ENCODE results near the gene ADSL.

ADSL gene

DNA sequence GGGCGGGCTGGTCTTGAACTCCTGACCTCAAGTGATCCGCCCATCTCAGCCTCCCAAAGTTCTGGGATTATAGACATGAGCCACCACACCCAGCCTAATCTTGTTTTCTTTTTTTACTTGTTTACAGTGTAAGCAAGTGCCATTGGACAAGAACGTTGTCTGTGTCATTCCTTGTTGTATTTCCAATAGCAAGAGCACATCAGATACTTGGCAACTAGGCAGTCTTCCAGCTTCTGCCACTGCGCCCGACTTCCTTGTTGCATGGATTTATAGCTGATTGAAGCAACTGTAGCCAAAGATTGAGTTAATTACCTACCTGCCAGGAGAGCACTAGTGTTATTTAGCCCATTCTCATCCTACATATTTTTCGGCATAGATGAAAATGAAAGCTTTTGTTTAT lies 21.0 kb downstream of the ADSL start:
- Histone ChIP-seq H3K9me3 (replicated peaks; ENCODE audit: insufficient read depth, low read length) (no peaks in the 10 kb centered on the region), H3K4me2 (ENCODE audit: low read depth, low read length) (no peak overlapping the region), H3K79me2 (ENCODE audit: low read length) (peaks cover 14% of the 10 kb centered on the region), H4K20me1 (ENCODE audit: insufficient read depth, low read length) (no peaks in the 10 kb centered on the region), H3K27me3 (replicated peaks; ENCODE audit: insufficient read depth, low read length) (no peaks in the 10 kb centered on the region), H3K27ac (ENCODE audit: low read length) (no peak overlapping the region), H3K9me2 (replicated peaks; ENCODE audit: insufficient read depth, low read length) (no peaks in the 10 kb centered on the region), H3K4me3 (ENCODE audit: low read length) (no peak overlapping the region), H3K36me3 (replicated peaks; ENCODE audit: insufficient read depth, low read length) (peaks cover 8% of the 10 kb centered on the region), H2AFZ (ENCODE audit: low read length) (no peak overlapping the region), H3K4me1 (ENCODE audit: low read length) (no peaks in the 10 kb centered on the region), H3F3A (ENCODE audit: insufficient read depth, low read length) (peaks cover 5% of the 10 kb centered on the region), H3K9ac (ENCODE audit: low read length) (no peak overlapping the region)
- DNase-seq: no peak
- no peak for TF ChIP-seq EZH2phosphoT487 (IDR thresholded peaks at IDR 0.05; ENCODE audit: low read length)
- TF ChIP-seq EZH2 (optimal IDR thresholded peaks at IDR 0.05; ENCODE audit: low read depth, low read length): no peak
- TF ChIP-seq, protein P1, sequence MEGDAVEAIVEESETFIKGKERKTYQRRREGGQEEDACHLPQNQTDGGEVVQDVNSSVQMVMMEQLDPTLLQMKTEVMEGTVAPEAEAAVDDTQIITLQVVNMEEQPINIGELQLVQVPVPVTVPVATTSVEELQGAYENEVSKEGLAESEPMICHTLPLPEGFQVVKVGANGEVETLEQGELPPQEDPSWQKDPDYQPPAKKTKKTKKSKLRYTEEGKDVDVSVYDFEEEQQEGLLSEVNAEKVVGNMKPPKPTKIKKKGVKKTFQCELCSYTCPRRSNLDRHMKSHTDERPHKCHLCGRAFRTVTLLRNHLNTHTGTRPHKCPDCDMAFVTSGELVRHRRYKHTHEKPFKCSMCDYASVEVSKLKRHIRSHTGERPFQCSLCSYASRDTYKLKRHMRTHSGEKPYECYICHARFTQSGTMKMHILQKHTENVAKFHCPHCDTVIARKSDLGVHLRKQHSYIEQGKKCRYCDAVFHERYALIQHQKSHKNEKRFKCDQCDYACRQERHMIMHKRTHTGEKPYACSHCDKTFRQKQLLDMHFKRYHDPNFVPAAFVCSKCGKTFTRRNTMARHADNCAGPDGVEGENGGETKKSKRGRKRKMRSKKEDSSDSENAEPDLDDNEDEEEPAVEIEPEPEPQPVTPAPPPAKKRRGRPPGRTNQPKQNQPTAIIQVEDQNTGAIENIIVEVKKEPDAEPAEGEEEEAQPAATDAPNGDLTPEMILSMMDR (IDR thresholded peaks at IDR 0.05; ENCODE audit: low read length): no peak

DNA sequence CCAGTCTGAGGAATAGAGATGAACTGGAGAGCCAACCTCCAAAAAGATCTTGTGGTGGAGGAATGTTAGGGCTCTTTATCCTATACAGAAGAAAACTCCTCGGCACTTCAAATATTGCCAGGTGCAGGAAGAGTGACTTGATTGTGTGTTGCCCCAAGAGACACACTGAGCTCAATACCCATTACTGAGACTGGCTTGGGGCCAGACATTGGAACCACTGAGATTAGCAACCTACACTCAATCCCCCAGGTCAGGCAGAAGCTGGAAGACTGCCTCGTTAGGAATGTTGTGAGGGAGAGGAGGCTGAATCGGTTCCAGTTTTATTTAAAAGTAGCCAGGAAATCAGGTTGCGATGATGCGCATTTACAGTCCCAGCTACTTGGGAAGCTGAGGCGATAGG lies 21.7 kb downstream of the ADSL start:
- Histone ChIP-seq H3K4me2 (ENCODE audit: low read depth, low read length) (no peak overlapping the region), H3K9ac (ENCODE audit: low read length) (no peak overlapping the region), H2AFZ (ENCODE audit: low read length) (no peak overlapping the region), H3K27me3 (replicated peaks; ENCODE audit: insufficient read depth, low read length) (no peaks in the 10 kb centered on the region), H3K79me2 (ENCODE audit: low read length) (peaks cover 18% of the 10 kb centered on the region), H3K27ac (ENCODE audit: low read length) (no peak overlapping the region), H3K4me1 (ENCODE audit: low read length) (no peaks in the 10 kb centered on the region), H3K36me3 (replicated peaks; ENCODE audit: insufficient read depth, low read length) (peaks cover 4% of the 10 kb centered on the region), H3K9me2 (replicated peaks; ENCODE audit: insufficient read depth, low read length) (no peaks in the 10 kb centered on the region), H4K20me1 (ENCODE audit: insufficient read depth, low read length) (no peaks in the 10 kb centered on the region), H3F3A (ENCODE audit: insufficient read depth, low read length) (peaks cover 5% of the 10 kb centered on the region), H3K9me3 (replicated peaks; ENCODE audit: insufficient read depth, low read length) (no peaks in the 10 kb centered on the region), H3K4me3 (ENCODE audit: low read length) (no peak overlapping the region)
- TF ChIP-seq EZH2 (optimal IDR thresholded peaks at IDR 0.05; ENCODE audit: low read depth, low read length) (no peak), EZH2phosphoT487 (IDR thresholded peaks at IDR 0.05; ENCODE audit: low read length) (no peak)
- TF ChIP-seq, protein P1 (IDR thresholded peaks at IDR 0.05; ENCODE audit: low read length): no peak
- DNase-seq: no peak

DNA sequence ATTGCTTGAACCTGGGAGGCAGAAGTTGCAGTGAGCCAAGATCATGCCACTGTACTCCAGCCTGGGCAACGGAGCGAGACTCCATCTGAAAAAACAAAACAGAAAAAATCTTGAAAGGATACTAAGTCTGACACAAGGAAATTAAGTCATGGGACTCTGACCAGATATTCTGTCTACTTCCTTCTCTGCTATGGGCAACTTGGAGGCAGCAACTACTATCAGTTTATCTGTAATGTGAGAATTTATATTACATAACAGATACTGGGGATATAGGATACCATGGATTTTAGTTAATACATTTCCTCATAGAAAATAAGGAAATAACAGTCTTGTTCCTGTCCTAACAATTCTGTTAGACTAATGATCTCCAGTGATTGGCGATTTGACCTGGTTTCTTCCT lies 22.5 kb downstream of the ADSL start:
- Histone ChIP-seq H3K27me3 (replicated peaks; ENCODE audit: insufficient read depth, low read length) (no peaks in the 10 kb centered on the region), H3K79me2 (ENCODE audit: low read length) (peaks cover 22% of the 10 kb centered on the region), H3K4me3 (ENCODE audit: low read length) (no peak overlapping the region), H3K9me2 (replicated peaks; ENCODE audit: insufficient read depth, low read length) (no peaks in the 10 kb centered on the region), H3K9me3 (replicated peaks; ENCODE audit: insufficient read depth, low read length) (no peaks in the 10 kb centered on the region), H3K27ac (ENCODE audit: low read length) (no peak overlapping the region), H4K20me1 (ENCODE audit: insufficient read depth, low read length) (no peaks in the 10 kb centered on the region), H3K36me3 (replicated peaks; ENCODE audit: insufficient read depth, low read length) (peaks cover 4% of the 10 kb centered on the region), H3K4me1 (ENCODE audit: low read length) (no peaks in the 10 kb centered on the region), H3F3A (ENCODE audit: insufficient read depth, low read length) (peaks cover 5% of the 10 kb centered on the region), H3K4me2 (ENCODE audit: low read depth, low read length) (no peak overlapping the region), H3K9ac (ENCODE audit: low read length) (no peak overlapping the region), H2AFZ (ENCODE audit: low read length) (no peak overlapping the region)
- TF ChIP-seq, protein P1 (IDR thresholded peaks at IDR 0.05; ENCODE audit: low read length): no peak
- TF ChIP-seq EZH2 (optimal IDR thresholded peaks at IDR 0.05; ENCODE audit: low read depth, low read length) (no peak), EZH2phosphoT487 (IDR thresholded peaks at IDR 0.05; ENCODE audit: low read length) (no peak)
- no peak for DNase-seq
